GM12891 (cell line): Measurements from ENCODE around the gene COL4A1.

Experiments
- POLR2A ChIP-seq: IDR thresholded peaks from 2 replicates; pipeline ENCODE4 v1.6.1; 2011; ENCODE audit warnings: low read depth, low read length, control low read depth
- POLR2AphosphoS5 ChIP-seq: IDR thresholded peaks from 2 replicates; pipeline ENCODE4 v1.6.1; 2011; ENCODE audit warnings: low read depth, low read length, control low read depth
- TAF1 ChIP-seq: IDR thresholded peaks from 2 replicates; pipeline ENCODE4 v1.6.1; 2011; ENCODE audit warnings: low read depth, low read length, control low read depth

DNA sequence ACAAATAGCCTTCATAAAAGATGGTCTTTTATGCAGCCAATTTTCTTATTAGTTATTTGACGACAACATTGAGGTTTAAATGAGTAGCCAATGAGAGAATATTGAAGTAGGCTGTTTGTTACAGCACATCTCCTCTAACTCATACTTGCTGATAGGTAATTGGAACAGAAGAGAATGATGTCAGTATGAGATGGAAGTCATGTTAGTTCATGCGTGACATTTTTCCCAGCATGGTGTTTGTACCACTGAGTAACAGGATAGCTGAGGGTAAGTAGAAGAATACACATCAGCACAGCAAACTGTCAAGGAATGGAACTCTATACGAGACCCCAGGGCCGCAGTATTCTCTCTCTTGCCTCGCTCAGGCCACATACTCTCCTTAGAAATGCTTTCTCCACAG lies 37.4 kb upstream of the COL4A1 start:
- TF ChIP-seq POLR2A (no peak), POLR2AphosphoS5 (no peak), TAF1 (no peak)
